PC-3 (cell line): ENCODE data around the gene BPIFB2.

Experiments
- CTCF ChIP-seq: fragments of 300-600 bp; sonication (generic); conservative IDR thresholded peaks from 2 replicates; pipeline ENCODE4 v1.5.1; 2017; ENCODE audit warnings: antibody characterized with exemption, low read depth, mild to moderate bottlenecking, low read length
- EZH2 ChIP-seq: fragments of 300-600 bp; sonication (generic); IDR thresholded peaks from one replicate; pipeline ENCODE4 v1.6.1; 2017; ENCODE audit warnings: antibody characterized with exemption, mild to moderate bottlenecking, low read length; ENCODE audit not compliant: unreplicated experiment
- EZH2phosphoT487 ChIP-seq: fragments of 300-600 bp; sonication (generic); IDR thresholded peaks from 2 replicates; pipeline ENCODE4 v1.6.1; 2018; ENCODE audit warnings: mild to moderate bottlenecking, antibody characterized with exemption, low read length, borderline replicate concordance

GRCh38 chr20:32966881-32967781 is 40.4 kb upstream of the BPIFB2 start:
- TF ChIP-seq CTCF = no peak
- no peak for TF ChIP-seq EZH2
- no peak for TF ChIP-seq EZH2phosphoT487
